HFFc6 (cell line): ENCODE measurements around the gene DAG1. TPM values are rescaled to one million over a fixed set of nuclear protein-coding genes. Genes with fewer than 3 reads are reported as not detected.

Experiments
- DNase-seq: peaks from one replicate; pipeline ENCODE4 v3.0.0-alpha.2; 2018
- H3K27ac Mint-ChIP-seq: 2 replicates; pipeline ENCODE4 v1.8.0; 2020; ENCODE audit warnings: mild to moderate bottlenecking, mixed read lengths
- H3K27me3 Mint-ChIP-seq: 2 replicates; pipeline ENCODE4 v1.8.0; 2021; ENCODE audit warnings: mild to moderate bottlenecking, moderate library complexity, mixed read lengths; ENCODE audit not compliant: insufficient read depth
- H3K36me3 Mint-ChIP-seq: 2 replicates; pipeline ENCODE4 v1.8.0; 2021; ENCODE audit warnings: low read depth, mixed read lengths
- H3K4me1 Mint-ChIP-seq: 2 replicates; pipeline ENCODE4 v1.8.0; 2020; ENCODE audit warnings: low read depth, mixed read lengths
- H3K4me3 Mint-ChIP-seq: 2 replicates; pipeline ENCODE4 v1.8.0; 2020; ENCODE audit warnings: mild to moderate bottlenecking, moderate library complexity, mixed read lengths
- H3K9me3 Mint-ChIP-seq: 2 replicates; pipeline ENCODE4 v1.8.0; 2020; ENCODE audit warnings: mild to moderate bottlenecking, mixed read lengths
- total RNA-seq, 6 experiments: library from RNA; stranded (reverse); fragmentation: NEBNext Ultra II Directional; extraction: Animal tissue kit (Norgen Biotek cat#: 25700); gene quantifications; 2 replicates in 1 of 6; 3 replicates in 5 of 6; pipeline ENCODE4 v1.2.3, GENCODE V29; 2021
- TF ChIP-seq, protein P1 (sequence below): fragments of 200-600 bp; sonication (generic); IDR thresholded peaks from 2 replicates; pipeline ENCODE4 v1.5.0; 2021; ENCODE audit warnings: antibody characterized with exemption, mild to moderate bottlenecking

Gene DAG1
- total RNA-seq, 6 experiments from 2014 or later, result 101 to 121 (median 106) TPM

DNA sequence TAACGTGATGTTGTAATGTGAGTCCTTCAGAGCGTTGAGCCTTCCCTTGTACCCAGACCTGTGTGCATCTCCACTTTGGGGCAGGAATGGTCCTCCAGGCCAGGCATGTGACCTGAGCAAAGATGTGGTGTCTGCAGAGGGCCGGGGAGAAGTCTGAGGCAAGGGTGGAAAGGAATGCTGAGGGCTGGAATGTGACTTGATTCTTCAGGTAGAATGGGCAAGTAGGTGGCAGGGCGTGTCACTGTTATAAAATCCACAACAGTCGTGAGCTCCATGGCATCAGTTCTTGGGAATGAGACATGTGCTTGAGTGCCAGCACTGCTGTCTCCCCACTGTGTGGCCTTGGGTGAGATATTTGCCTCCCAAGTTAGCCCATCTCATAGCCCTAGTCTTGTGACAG lies 60.2 kb downstream of the DAG1 start:
- H3K27me3 Mint-ChIP-seq, result no peaks in the 10 kb centered on the region
- H3K36me3 Mint-ChIP-seq, result peaks cover 17% of the 10 kb centered on the region
- no peak overlapping the region for H3K4me3 Mint-ChIP-seq
- H3K9me3 Mint-ChIP-seq, result no peaks in the 10 kb centered on the region
- no peak for DNase-seq
- TF ChIP-seq, protein P1, sequence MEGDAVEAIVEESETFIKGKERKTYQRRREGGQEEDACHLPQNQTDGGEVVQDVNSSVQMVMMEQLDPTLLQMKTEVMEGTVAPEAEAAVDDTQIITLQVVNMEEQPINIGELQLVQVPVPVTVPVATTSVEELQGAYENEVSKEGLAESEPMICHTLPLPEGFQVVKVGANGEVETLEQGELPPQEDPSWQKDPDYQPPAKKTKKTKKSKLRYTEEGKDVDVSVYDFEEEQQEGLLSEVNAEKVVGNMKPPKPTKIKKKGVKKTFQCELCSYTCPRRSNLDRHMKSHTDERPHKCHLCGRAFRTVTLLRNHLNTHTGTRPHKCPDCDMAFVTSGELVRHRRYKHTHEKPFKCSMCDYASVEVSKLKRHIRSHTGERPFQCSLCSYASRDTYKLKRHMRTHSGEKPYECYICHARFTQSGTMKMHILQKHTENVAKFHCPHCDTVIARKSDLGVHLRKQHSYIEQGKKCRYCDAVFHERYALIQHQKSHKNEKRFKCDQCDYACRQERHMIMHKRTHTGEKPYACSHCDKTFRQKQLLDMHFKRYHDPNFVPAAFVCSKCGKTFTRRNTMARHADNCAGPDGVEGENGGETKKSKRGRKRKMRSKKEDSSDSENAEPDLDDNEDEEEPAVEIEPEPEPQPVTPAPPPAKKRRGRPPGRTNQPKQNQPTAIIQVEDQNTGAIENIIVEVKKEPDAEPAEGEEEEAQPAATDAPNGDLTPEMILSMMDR, result no peak
- no peak overlapping the region for H3K27ac Mint-ChIP-seq
- H3K4me1 Mint-ChIP-seq, result no peaks in the 10 kb centered on the region

- Mint-ChIP-seq H3K27me3 (no peaks in the 10 kb centered on the region), H3K36me3 (peaks cover 17% of the 10 kb centered on the region), H3K27ac (no peak overlapping the region), H3K4me3 (no peak overlapping the region), H3K9me3 (no peaks in the 10 kb centered on the region), H3K4me1 (peaks cover 4% of the 10 kb centered on the region; the same call in 1 of the 2 replicates)
- no peak for DNase-seq
- TF ChIP-seq, protein P1, result no peak
Observed at GRCh38 chr3:49530701-49531100, 60.6 kb downstream of the DAG1 start.

DNA sequence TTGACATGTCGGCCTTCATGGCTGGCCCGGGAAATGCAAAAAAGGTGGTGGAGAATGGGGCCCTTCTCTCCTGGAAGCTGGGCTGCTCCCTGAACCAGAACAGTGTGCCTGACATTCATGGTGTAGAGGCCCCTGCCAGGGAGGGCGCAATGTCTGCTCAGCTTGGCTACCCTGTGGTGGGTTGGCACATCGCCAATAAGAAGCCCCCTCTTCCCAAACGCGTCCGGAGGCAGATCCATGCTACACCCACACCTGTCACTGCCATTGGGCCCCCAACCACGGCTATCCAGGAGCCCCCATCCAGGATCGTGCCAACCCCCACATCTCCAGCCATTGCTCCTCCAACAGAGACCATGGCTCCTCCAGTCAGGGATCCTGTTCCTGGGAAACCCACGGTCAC lies 61.2 kb downstream of the DAG1 start:
- H3K4me3 Mint-ChIP-seq, result no peak overlapping the region
- H3K9me3 Mint-ChIP-seq, result no peaks in the 10 kb centered on the region
- no peaks in the 10 kb centered on the region for H3K27me3 Mint-ChIP-seq
- H3K36me3 Mint-ChIP-seq, result peaks cover 17% of the 10 kb centered on the region
- DNase-seq, result no peak
- TF ChIP-seq, protein P1, result no peak
- no peak overlapping the region for H3K27ac Mint-ChIP-seq
- peaks cover 9% of the 10 kb centered on the region; the same call in 1 of the 2 replicates for H3K4me1 Mint-ChIP-seq

GRCh38 chr3:49531715-49532114 lies 61.6 kb downstream of the DAG1 start:
- Mint-ChIP-seq H3K4me1 (peaks cover 11% of the 10 kb centered on the region; the same call in 1 of the 2 replicates), H3K27me3 (no peaks in the 10 kb centered on the region), H3K36me3 (peaks cover 17% of the 10 kb centered on the region), H3K4me3 (no peak overlapping the region), H3K27ac (no peak overlapping the region), H3K9me3 (no peaks in the 10 kb centered on the region)
- TF ChIP-seq, protein P1, result no peak
- no peak for DNase-seq

GRCh38 chr3:49533031-49533430 lies 63.0 kb downstream of the DAG1 start:
- H3K27me3 Mint-ChIP-seq, result no peaks in the 10 kb centered on the region
- TF ChIP-seq, protein P1, result no peak
- no peak overlapping the region for H3K4me3 Mint-ChIP-seq
- no peak for DNase-seq
- H3K36me3 Mint-ChIP-seq, result peaks cover 17% of the 10 kb centered on the region
- H3K4me1 Mint-ChIP-seq, result peaks cover 11% of the 10 kb centered on the region; the same call in 1 of the 2 replicates
- no peak overlapping the region for H3K27ac Mint-ChIP-seq
- no peaks in the 10 kb centered on the region for H3K9me3 Mint-ChIP-seq
